HG02973 (cell line): ENCODE results near the gene ERG.

Experiments used
- ATAC-seq: cut with Tn5 transposase; IDR thresholded peaks from one replicate; pipeline ENCODE4 v1.9.1; 2021; ENCODE audit warnings: moderate library complexity; ENCODE audit not compliant: unreplicated experiment

Gene ERG

DNA sequence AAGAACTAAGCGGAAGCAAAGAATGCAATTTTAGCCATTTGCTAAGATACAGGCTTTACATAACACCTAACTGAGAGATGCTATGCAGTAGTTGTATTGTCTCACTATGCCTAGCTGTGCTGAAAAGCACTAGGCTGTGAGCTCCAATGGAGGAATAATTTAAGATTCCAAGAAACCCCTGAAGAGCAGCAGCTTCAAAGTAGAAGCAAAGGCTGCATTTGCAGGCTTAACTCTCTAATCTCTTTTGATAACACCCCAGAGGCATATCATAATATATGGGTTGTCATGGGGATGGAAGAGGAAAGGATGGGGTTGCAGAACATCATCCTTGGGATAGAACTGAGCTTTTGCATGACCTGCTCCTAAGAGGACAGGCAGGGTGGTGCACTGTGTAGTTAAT lies 102.0 kb downstream of the ERG start:
- no peak for ATAC-seq

GRCh38 chr21:38395581-38395980 lies 102.7 kb downstream of the ERG start:
- ATAC-seq = no peak

DNA sequence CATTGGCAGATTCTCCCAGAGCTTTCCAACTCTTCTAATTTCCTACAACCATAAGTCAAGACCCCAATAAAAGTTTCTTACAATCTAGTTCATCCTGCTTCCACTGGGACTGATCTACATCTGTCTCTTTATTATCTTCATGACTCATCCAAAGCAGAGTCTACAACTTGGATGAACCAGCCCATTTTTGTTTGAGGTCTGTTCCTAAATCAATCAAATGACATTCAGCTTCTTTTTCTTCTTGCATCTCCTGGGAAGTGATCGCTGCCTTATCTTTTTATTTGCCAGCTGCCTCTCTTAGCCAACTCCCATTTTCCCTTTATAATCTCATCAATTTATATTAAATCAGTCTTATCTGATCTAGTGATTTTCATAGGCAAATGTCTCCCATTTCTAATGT lies 105.6 kb downstream of the ERG start:
- no peak for ATAC-seq

DNA sequence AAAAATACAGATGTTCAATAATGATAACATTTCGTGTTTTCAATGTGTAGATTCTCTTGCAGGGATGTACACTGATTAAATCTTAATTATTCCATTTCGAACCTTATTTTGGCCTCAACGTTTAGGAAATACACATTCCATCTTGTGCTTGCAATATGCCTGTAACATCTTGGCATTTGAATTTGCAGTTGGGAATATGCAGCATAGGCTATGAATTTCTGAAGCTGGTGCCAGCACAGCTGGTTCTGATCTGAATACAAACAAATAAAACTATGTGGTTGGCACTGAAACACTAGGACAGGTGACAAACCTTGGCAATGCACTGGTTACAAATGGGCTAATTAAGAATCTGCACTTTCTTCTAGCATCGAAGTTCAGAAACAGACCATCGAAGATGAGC lies 108.4 kb downstream of the ERG start:
- ATAC-seq = no peak

DNA sequence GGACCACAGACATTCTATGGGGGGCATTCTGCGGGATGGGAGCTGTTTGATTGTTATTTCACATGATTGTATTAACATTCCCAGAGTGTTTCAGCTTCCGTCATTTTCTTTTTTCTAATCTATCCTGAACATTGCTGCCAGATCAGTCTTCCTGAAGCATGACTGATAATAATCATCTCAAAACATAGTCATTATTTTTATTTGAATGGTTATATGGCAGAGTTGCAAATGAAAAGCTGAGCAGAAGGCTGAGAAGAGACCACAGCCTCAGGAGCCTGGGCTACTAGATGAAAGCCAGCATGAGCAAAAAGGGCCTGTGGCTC lies 109.0 kb downstream of the ERG start:
- no peak for ATAC-seq

GRCh38 chr21:38388647-38389353 lies 109.5 kb downstream of the ERG start:
- no peak for ATAC-seq

- no peak for ATAC-seq
Observed at GRCh38 chr21:38388203-38388602, 110.1 kb downstream of the ERG start.

DNA sequence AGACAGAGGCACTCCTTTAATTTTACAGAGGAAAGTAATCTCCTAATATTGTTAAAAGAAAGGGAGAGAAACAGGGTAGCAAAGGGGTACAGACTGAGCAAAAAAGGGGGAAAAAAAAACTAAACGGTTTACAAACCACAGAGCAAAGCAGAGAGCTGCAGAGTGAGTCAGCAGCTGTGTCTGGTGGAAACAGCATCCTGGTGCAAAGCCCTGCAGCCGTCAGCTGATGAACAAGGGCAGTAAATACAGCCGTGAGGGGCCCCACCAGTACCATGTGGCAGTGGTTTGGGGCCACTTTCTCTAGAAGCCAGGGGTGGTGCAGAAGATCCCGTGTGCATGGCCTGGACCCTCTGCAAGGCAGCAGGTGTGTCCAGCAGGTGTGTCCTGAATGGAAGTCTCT lies 111.3 kb downstream of the ERG start:
- ATAC-seq = no peak

GRCh38 chr21:38385427-38386175 lies 112.7 kb downstream of the ERG start:
- no peak for ATAC-seq

DNA sequence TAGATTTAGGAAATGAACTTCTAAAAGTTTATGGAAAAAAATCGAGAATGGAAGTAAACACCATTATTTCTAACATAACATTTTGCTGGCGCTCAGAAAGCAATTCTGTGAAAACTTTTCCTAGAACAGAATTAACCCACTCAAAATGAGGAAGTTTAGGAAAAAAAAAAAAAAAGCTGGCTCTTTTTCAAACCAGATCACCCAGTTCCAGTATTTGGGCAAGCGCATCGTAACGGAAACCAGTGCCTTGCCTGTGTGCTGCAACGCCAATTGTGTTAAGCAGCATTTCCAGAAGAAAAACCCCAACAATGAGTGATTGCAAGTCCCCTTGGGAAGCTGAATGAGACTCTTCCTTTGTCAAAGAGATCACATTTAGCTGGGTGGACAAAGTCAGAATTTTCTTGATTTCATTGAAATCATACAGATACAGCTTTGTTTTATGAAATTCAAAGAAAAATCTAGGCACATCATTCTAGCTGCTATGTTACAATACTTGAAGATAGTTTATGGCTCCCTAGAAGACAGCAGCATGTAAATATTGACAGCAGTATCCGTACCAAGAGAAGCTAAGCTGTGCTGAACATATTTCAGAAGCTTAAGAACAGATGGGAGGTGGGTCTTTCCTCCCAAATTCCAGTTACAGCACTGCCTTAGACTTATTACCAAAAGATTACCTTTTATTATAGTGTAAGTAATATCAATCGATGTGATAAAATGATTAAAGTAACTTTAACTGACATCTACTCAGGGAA lies 113.4 kb downstream of the ERG start:
- no peak for ATAC-seq

DNA sequence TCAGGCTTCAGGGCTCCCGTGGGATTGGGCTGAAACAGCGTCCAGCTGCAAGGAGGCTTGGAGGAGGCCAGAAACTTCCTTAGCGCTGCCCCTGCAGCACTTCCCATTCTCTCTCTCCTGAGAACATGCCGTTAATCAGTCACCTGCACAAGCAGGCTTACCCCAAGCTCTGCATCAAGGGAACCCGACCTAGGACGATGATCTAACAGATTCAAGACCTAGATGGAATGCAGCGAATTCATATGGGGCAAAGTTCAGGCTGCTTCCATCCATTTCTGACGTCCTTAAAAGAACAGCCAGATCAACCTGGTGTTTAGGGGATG lies 114.1 kb downstream of the ERG start:
- ATAC-seq = no peak

DNA sequence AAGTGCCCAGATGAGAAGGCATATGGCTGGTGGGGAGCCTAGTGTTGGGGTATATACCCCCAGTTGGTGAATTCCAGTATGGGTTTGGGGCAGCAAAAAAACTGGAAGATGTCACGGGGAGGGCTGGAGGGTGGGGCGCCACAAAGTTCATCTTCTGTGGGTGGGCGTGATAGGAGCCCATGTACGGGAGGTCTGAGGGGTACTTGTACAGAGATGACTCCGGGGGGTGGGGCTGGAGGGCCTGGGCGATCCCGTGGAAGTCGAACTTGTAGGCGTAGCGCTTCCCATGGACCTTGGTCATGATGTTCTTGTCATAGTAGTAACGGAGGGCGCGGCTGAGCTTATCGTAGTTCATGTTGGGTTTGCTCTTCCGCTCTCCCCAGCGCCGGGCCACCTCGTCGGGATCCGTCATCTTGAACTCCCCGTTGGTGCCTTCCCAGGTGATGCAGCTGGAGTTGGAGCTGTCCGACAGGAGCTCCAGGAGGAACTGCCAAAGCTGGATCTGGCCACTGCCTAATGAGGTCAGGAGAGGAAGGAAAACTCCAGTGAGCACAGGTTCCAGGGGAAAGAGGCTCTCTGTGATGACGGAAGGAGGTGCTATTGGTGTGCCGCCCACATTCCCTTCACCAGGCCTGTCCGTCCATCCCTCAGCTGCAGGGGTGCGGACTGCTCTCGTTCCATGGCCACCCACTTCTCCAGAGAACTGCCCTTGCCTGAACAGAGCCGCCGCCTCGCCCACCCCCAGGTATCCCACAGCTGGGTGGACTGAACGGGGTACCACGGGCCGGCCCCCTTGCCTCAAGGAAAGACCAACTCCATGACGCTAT lies 114.7 kb downstream of the ERG start:
- ATAC-seq = no peak

DNA sequence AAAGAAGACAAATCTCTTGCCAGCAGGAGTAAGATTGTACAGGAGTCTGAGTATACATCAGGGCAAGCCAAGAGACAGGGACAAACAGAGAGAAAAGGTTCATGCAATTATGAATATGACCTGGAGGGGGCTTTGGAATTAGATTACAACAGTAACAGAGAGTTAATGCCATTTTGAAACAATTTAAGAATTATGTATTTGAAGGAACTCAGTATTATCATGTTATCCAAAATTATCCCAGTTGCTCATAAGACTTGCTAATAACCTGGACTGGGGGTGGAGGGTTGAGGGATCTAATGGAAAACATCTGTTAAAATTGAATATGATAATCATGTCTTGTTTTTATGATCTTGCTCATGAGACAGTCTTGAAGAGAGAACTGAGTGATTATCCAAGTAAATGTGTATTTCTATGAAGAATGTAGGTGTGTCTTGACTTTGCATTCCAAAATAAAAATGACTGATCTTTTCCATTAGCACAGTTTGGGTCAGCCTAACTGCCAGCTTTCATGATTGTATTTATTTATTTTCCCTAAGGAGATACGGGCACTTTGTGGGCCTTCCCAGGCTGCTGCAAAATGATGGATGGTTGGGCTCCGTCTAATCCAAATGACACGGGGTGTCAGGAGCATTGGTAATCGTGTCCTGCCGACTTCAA lies 117.7 kb downstream of the ERG start:
- ATAC-seq = no peak

DNA sequence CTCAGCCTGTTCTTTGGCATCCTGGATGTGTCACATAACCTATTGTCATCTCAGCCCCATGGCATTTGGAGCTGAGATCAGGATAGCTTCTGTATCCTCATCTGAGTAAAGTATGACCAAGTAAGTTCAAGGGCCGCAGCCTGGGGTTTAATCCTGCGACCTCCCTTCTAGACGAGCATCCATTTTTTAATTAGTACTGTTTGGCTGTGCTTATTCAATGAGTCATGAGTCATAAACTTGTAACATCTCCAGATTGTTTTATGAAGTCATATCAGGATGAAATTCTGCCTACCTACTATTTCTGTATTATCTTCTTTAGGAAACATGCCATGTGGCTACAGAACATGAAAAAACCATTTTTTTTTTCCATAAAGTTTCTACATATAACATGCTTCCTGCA lies 119.1 kb downstream of the ERG start:
- no peak for ATAC-seq

GRCh38 chr21:38377165-38378088 lies 120.8 kb downstream of the ERG start:
- ATAC-seq = no peak

DNA sequence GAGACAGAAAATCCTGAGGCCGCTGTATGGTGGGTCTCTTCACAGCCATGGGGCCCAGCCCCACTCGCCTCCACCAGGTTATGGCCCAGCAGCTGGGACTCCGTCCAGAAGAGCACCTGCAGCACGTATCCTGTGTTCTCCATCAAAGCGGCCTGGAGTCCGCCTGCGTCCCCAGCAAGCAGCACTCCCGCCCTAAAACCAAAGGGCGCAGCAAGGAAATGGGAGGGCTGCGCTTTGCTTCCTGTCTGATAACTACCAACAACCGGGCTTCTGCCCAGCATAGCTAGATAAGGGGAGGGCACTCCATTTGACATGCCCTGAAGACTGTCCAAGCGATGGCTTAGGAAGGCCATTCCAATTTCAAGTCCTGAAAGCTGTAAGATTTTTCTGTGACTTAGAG lies 121.6 kb downstream of the ERG start:
- no peak for ATAC-seq

DNA sequence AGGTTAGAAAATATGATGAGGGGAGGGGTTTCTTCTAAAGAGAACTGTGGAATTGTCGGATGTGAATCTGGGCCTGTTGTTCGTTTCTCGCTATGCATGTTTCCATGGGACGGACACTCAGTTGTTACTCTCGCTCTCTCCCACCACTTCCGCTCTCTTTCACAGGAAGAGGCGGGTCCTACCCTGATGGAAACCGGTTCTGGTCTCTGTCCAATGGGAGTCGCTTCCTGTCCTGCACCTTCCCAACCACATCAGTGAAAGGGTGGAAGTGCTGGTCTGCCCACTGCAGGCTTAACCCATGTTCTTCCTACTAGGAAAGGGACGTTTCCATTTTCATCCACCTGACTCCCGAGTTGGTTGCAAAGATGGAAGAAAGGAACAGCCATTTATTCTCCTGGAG lies 122.0 kb downstream of the ERG start:
- no peak for ATAC-seq

- ATAC-seq = no peak
Observed at GRCh38 chr21:38367646-38368045, 130.6 kb downstream of the ERG start.

- ATAC-seq = no peak
Observed at GRCh38 chr21:38365521-38365920, 132.8 kb downstream of the ERG start.

- no peak for ATAC-seq
Observed at GRCh38 chr21:38363693-38364092, 134.6 kb downstream of the ERG start.
